Duodenal mucosa (tissue), 2 donors: Measurements from ENCODE around the gene CFAP100.

Experiments
- H3K27ac ChIP-seq: one replicate; pipeline ENCODE4 v1.7.0; 2013; ENCODE audit warnings: low read depth, low read length
- H3K27me3 ChIP-seq, 2 donors: one replicate each; pipeline ENCODE4 v1.7.0; 2013; ENCODE audit warnings: low read length in 2 of 2, control low read depth in 1 of 2; ENCODE audit not compliant: insufficient read depth in 2 of 2, control insufficient read depth in 1 of 2
- H3K36me3 ChIP-seq, 2 donors: one replicate each; pipeline ENCODE4 v1.7.0; 2013; ENCODE audit warnings: low read length in 2 of 2, control low read depth in 1 of 2; ENCODE audit not compliant: insufficient read depth in 2 of 2, control insufficient read depth in 1 of 2
- H3K4me1 ChIP-seq, 2 donors: one replicate each; pipeline ENCODE4 v1.7.0; 2013; ENCODE audit warnings: low read length in 2 of 2, control low read depth in 1 of 2; ENCODE audit not compliant: insufficient read depth in 2 of 2, control insufficient read depth in 1 of 2
- H3K4me3 ChIP-seq, 2 donors: one replicate each; pipeline ENCODE4 v1.7.0; 2013; ENCODE audit warnings: low read length in 2 of 2, low read depth in 1 of 2
- H3K9ac ChIP-seq, 2 donors: one replicate each; pipeline ENCODE4 v1.7.0; 2013; ENCODE audit warnings: low read length in 2 of 2, low read depth in 1 of 2
- H3K9me3 ChIP-seq, 2 donors: one replicate each; pipeline ENCODE4 v1.7.0; 2013; ENCODE audit warnings: low read length in 2 of 2, control low read depth in 1 of 2; ENCODE audit not compliant: control insufficient read depth in 1 of 2

CFAP100 gene

GRCh38 chr3:126414961-126415660 is 20.4 kb downstream of the CFAP100 start:
- H3K4me1 ChIP-seq, result no peaks in the 10 kb centered on the region
- no peak overlapping the region for H3K27ac ChIP-seq
- H3K4me3 ChIP-seq, result no peak overlapping the region
- H3K27me3 ChIP-seq, result peaks cover 5 to 13% of the 10 kb centered on the region in 2 donors
- H3K9ac ChIP-seq, result no peak overlapping the region
- H3K36me3 ChIP-seq, result no peaks in the 10 kb centered on the region
- H3K9me3 ChIP-seq, result no peaks in the 10 kb centered on the region

- Histone ChIP-seq H3K4me1 (no peaks in the 10 kb centered on the region), H3K4me3 (no peak overlapping the region), H3K36me3 (no peaks in the 10 kb centered on the region), H3K27me3 (peaks cover 5 to 13% of the 10 kb centered on the region in 2 donors), H3K27ac (no peak overlapping the region), H3K9ac (no peak overlapping the region), H3K9me3 (no peaks in the 10 kb centered on the region)
Observed at GRCh38 chr3:126415661-126416591, 21.2 kb downstream of the CFAP100 start.

GRCh38 chr3:126416943-126417342 is 22.2 kb downstream of the CFAP100 start:
- Histone ChIP-seq H3K4me1 (no peaks in the 10 kb centered on the region), H3K9ac (no peak overlapping the region), H3K4me3 (no peak overlapping the region), H3K27ac (no peak overlapping the region), H3K27me3 (peaks cover 5 to 13% of the 10 kb centered on the region in 2 donors), H3K9me3 (no peaks in the 10 kb centered on the region), H3K36me3 (no peaks in the 10 kb centered on the region)

- H3K9me3 ChIP-seq, result no peaks in the 10 kb centered on the region
- peaks cover 5 to 11% of the 10 kb centered on the region in 2 donors for H3K27me3 ChIP-seq
- no peaks in the 10 kb centered on the region for H3K4me1 ChIP-seq
- no peak overlapping the region for H3K4me3 ChIP-seq
- H3K27ac ChIP-seq, result no peak overlapping the region
- no peak overlapping the region for H3K9ac ChIP-seq
- no peaks in the 10 kb centered on the region for H3K36me3 ChIP-seq
Observed at GRCh38 chr3:126417515-126417914, 22.8 kb downstream of the CFAP100 start.

- no peak overlapping the region for H3K4me3 ChIP-seq
- no peaks in the 10 kb centered on the region for H3K4me1 ChIP-seq
- no peaks in the 10 kb centered on the region for H3K9me3 ChIP-seq
- H3K9ac ChIP-seq, result no peak overlapping the region
- no peak overlapping the region for H3K27ac ChIP-seq
- peaks cover 5 to 6% of the 10 kb centered on the region in 2 donors for H3K27me3 ChIP-seq
- H3K36me3 ChIP-seq, result no peaks in the 10 kb centered on the region
Observed at GRCh38 chr3:126417981-126418530, 23.3 kb downstream of the CFAP100 start.

GRCh38 chr3:126418661-126419131 is 24.0 kb downstream of the CFAP100 start:
- no peak overlapping the region for H3K27ac ChIP-seq
- no peak overlapping the region for H3K9ac ChIP-seq
- H3K4me1 ChIP-seq, result no peaks in the 10 kb centered on the region
- peaks cover 5 to 6% of the 10 kb centered on the region in 2 donors for H3K27me3 ChIP-seq
- H3K4me3 ChIP-seq, result no peak overlapping the region
- no peaks in the 10 kb centered on the region for H3K36me3 ChIP-seq
- H3K9me3 ChIP-seq, result no peaks in the 10 kb centered on the region

- no peak overlapping the region for H3K27ac ChIP-seq
- no peaks in the 10 kb centered on the region for H3K36me3 ChIP-seq
- peaks cover 5 to 6% of the 10 kb centered on the region in 2 donors for H3K27me3 ChIP-seq
- H3K4me3 ChIP-seq, result no peak overlapping the region
- no peaks in the 10 kb centered on the region for H3K4me1 ChIP-seq
- H3K9me3 ChIP-seq, result no peaks in the 10 kb centered on the region
- no peak overlapping the region for H3K9ac ChIP-seq
Observed at GRCh38 chr3:126419151-126419703, 24.5 kb downstream of the CFAP100 start.

GRCh38 chr3:126419886-126420786 is 25.4 kb downstream of the CFAP100 start:
- H3K27me3 ChIP-seq, result peaks cover 5 to 6% of the 10 kb centered on the region in 2 donors
- H3K36me3 ChIP-seq, result peaks cover 0 to 2% of the 10 kb centered on the region in 2 donors
- no peak overlapping the region for H3K9ac ChIP-seq
- H3K27ac ChIP-seq, result no peak overlapping the region
- H3K4me1 ChIP-seq, result no peaks in the 10 kb centered on the region
- no peak overlapping the region for H3K4me3 ChIP-seq
- no peaks in the 10 kb centered on the region for H3K9me3 ChIP-seq

GRCh38 chr3:126421573-126422119 is 26.9 kb downstream of the CFAP100 start:
- Histone ChIP-seq H3K9me3 (peaks cover 7 to 10% of the 10 kb centered on the region in 2 donors), H3K36me3 (peaks cover 0 to 2% of the 10 kb centered on the region in 2 donors), H3K9ac (no peak overlapping the region), H3K4me3 (no peak overlapping the region), H3K4me1 (no peaks in the 10 kb centered on the region), H3K27ac (no peak overlapping the region), H3K27me3 (no peaks in the 10 kb centered on the region)
